HepG2 (cell line): Measurements from ENCODE around the gene S1PR3. TPM values are rescaled to one million over a fixed set of nuclear protein-coding genes. Genes with fewer than 3 reads are reported as not detected.

ENCODE experiments used
- HOXA7 ChIP-seq: sonication (generic); formaldehyde crosslinking; IDR thresholded peaks from 2 replicates; pipeline ENCODE4 v1.8.1; 2022; ENCODE audit warnings: mild to moderate bottlenecking, missing genetic modification reagents, moderate library complexity
- JUND ChIP-seq: sonication (generic); formaldehyde crosslinking; IDR thresholded peaks from 2 replicates; pipeline ENCODE4 v1.8.0; 2022; ENCODE audit warnings: mild to moderate bottlenecking, missing genetic modification reagents
- TEAD3 ChIP-seq: optimal IDR thresholded peaks from 2 replicates; pipeline ENCODE3; 2016; ENCODE audit warnings: borderline replicate concordance
- ZBTB1 ChIP-seq: sonication (generic); formaldehyde crosslinking; IDR thresholded peaks from 2 replicates; pipeline ENCODE4 v1.4.0; 2020; ENCODE audit warnings: missing genetic modification reagents, borderline replicate concordance
- ZNF3 ChIP-seq: IDR thresholded peaks from 2 replicates; pipeline ENCODE4 v1.7.0; 2017; ENCODE audit warnings: inconsistent platforms
- ZNF468 ChIP-seq: sonication (generic); formaldehyde crosslinking; IDR thresholded peaks from 2 replicates; pipeline ENCODE4 v1.8.0; 2022; ENCODE audit warnings: mild to moderate bottlenecking, moderate library complexity, missing genetic modification reagents
- polyA plus RNA-seq, 8 experiments: library from polyadenylated mRNA; depleted of rRNA in 3 of 8; stranded (reverse) in 7 of 8; unstranded in 1 of 8; fragments of >200 nt; fragmentation: Illumina TruSeq in 4 of 8; extraction: Trizol in 4 of 8; gene quantifications; 2 replicates each; pipeline versions ENCODE4 v1.2.1 to v1.2.3, GENCODE V29; 2011 to 2016; ENCODE audit warnings: low read depth in 4 of 8, missing spikeins in 1 of 8, mixed read lengths in 1 of 8; ENCODE audit not compliant: insufficient read depth in 1 of 8
- total RNA-seq, 5 experiments: library from RNA; depleted of rRNA; stranded (reverse); fragments of >200 nt; fragmentation: Illumina TruSeq; extraction: Trizol; gene quantifications; 2 replicates each; pipeline ENCODE4 v1.2.3, GENCODE V29; 2016; ENCODE audit warnings: low read depth in 1 of 5
- TF ChIP-seq, protein P1 (sequence below): sonication (generic); formaldehyde crosslinking; IDR thresholded peaks from 2 replicates; pipeline ENCODE4 v1.5.0; 2020; ENCODE audit warnings: mild to moderate bottlenecking, missing genetic modification reagents, moderate library complexity
- TF ChIP-seq, protein P2 (sequence below): IDR thresholded peaks from 2 replicates; pipeline ENCODE4 v1.6.1; 2016; ENCODE audit warnings: control low read depth
- TF ChIP-seq, protein P3 (sequence below): sonication (generic); formaldehyde crosslinking; IDR thresholded peaks from 2 replicates; pipeline ENCODE4 v1.8.0; 2022; ENCODE audit warnings: missing genetic modification reagents, mild to moderate bottlenecking, borderline replicate concordance
- TF ChIP-seq, protein P4 (sequence below): sonication (generic); formaldehyde crosslinking; IDR thresholded peaks from 2 replicates; pipeline ENCODE4 v1.8.1; 2023; ENCODE audit warnings: missing genetic modification reagents, inconsistent platforms, borderline replicate concordance

S1PR3 gene
- total and polyA plus RNA-seq, 2 of the 13 experiments (the other 11 are each of a cell fraction or from before 2014, with no cell fraction given) = 0.02 TPM; not detected in 1

DNA sequence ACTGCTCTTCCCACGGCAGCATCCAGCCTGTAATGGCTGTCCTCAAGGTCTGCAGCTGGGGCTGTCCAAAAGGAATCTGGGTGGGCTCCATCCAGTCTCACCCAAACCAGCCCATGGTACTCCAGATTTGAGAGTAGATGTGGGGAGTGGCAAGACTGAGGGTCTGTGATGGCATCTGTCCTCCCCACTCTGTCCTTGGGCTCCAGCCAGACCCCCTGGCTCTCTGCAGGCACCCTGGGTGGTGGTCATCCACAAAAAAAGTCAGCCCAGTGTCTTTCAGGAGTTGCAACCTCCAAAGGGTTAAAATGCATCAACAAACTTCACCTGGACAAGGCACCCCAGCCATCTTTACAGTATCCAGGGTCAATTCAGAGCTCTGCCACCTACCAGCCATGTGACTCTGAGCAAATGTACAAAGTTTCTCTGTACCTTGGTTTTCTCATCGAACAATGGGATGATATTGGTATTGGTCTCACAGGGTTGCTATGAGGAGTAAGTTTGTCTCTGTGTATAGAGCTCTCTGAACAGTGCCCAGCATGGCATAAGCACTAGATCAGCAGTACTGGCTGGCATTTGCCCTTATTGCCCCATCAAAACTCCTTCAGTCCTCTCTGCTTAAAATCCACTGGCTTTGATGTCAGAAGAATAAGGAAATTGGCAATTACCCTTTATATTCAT lies 7.3 kb upstream of the S1PR3 start (continued):
- TF ChIP-seq, protein P1, sequence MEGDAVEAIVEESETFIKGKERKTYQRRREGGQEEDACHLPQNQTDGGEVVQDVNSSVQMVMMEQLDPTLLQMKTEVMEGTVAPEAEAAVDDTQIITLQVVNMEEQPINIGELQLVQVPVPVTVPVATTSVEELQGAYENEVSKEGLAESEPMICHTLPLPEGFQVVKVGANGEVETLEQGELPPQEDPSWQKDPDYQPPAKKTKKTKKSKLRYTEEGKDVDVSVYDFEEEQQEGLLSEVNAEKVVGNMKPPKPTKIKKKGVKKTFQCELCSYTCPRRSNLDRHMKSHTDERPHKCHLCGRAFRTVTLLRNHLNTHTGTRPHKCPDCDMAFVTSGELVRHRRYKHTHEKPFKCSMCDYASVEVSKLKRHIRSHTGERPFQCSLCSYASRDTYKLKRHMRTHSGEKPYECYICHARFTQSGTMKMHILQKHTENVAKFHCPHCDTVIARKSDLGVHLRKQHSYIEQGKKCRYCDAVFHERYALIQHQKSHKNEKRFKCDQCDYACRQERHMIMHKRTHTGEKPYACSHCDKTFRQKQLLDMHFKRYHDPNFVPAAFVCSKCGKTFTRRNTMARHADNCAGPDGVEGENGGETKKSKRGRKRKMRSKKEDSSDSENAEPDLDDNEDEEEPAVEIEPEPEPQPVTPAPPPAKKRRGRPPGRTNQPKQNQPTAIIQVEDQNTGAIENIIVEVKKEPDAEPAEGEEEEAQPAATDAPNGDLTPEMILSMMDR (CRISPR knock-in tag) = no peak
- TF ChIP-seq ZNF468 (CRISPR knock-in tag) (no peak), ZNF3 (CRISPR knock-in tag) (no peak), ZBTB1 (CRISPR knock-in tag) (no peak), JUND (CRISPR knock-in tag) (no peak), HOXA7 (CRISPR knock-in tag) (no peak), TEAD3 (CRISPR knock-in tag) (no peak)
- TF ChIP-seq, protein P2, sequence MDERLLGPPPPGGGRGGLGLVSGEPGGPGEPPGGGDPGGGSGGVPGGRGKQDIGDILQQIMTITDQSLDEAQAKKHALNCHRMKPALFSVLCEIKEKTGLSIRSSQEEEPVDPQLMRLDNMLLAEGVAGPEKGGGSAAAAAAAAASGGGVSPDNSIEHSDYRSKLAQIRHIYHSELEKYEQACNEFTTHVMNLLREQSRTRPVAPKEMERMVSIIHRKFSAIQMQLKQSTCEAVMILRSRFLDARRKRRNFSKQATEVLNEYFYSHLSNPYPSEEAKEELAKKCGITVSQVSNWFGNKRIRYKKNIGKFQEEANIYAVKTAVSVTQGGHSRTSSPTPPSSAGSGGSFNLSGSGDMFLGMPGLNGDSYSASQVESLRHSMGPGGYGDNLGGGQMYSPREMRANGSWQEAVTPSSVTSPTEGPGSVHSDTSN (CRISPR knock-in tag) = no peak
- TF ChIP-seq, protein P3, sequence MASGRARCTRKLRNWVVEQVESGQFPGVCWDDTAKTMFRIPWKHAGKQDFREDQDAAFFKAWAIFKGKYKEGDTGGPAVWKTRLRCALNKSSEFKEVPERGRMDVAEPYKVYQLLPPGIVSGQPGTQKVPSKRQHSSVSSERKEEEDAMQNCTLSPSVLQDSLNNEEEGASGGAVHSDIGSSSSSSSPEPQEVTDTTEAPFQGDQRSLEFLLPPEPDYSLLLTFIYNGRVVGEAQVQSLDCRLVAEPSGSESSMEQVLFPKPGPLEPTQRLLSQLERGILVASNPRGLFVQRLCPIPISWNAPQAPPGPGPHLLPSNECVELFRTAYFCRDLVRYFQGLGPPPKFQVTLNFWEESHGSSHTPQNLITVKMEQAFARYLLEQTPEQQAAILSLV (CRISPR knock-in tag) = no peak
- TF ChIP-seq, protein P4, sequence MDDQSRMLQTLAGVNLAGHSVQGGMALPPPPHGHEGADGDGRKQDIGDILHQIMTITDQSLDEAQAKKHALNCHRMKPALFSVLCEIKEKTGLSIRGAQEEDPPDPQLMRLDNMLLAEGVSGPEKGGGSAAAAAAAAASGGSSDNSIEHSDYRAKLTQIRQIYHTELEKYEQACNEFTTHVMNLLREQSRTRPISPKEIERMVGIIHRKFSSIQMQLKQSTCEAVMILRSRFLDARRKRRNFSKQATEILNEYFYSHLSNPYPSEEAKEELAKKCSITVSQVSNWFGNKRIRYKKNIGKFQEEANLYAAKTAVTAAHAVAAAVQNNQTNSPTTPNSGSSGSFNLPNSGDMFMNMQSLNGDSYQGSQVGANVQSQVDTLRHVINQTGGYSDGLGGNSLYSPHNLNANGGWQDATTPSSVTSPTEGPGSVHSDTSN (CRISPR knock-in tag) = no peak
